ENCODE data around the gene TBC1D22A. TPM values are rescaled to one million over a fixed set of nuclear protein-coding genes. Genes with fewer than 3 reads are reported as not detected.

The TBC1D22A gene
- total and polyA plus RNA-seq, 10 of the 15 experiments (the other 5 are each of a cell fraction or from before 2014, with no cell fraction given), result 0.63 to 44.7 (median 27.4) TPM

- TF ChIP-seq SUPT20H (IDR thresholded peaks at IDR 0.05; ENCODE audit: borderline replicate concordance, control insufficient read depth, low read depth, low read length) (no peak), NR2F1 (conservative IDR thresholded peaks at IDR 0.05) (no peak), CEBPB (IDR thresholded peaks at IDR 0.05; ENCODE audit: borderline replicate concordance in 1 of 2, low read depth in 2 of 2, low read length in 2 of 2) (no peak), SUZ12 (IDR thresholded peaks at IDR 0.05; ENCODE audit: unreplicated experiment) (no peak), POLR2A (IDR thresholded peaks at IDR 0.05; ENCODE audit: low read depth, low read length) (no peak), USF1 (IDR thresholded peaks at IDR 0.05; ENCODE audit: borderline replicate concordance, extremely low read length, insufficient read depth, low read depth, low read length) (no peak)
- ChIA-PET POLR2A (no interaction called here), RAD21 (ENCODE audit: unreplicated experiment) (no interaction called here), SMC1A (ENCODE audit: uncharacterized antibody, unreplicated experiment) (no interaction called here), CTCF (no interaction called here)
- no peak overlapping the region for H3K27ac ChIP-seq (ENCODE audit: control insufficient read depth, insufficient read depth)
- DNase-seq (ENCODE audit: low read depth, low spot score) (no peak), FAIRE-seq (no peak), ATAC-seq (no peak)
- no peaks in the 10 kb centered on the region for H3K79me2 ChIP-seq (ENCODE audit: control insufficient read depth, insufficient read depth, low read length)
- in situ Hi-C loops (cut with MboI), result no loop called here
- H2AFZ ChIP-seq (ENCODE audit: control insufficient read depth, low read depth, low read length), result no peak overlapping the region
- intact Hi-C loops (cut with micrococcal nuclease; ENCODE audit: unreplicated experiment), result no loop called here
- H3K9ac ChIP-seq (ENCODE audit: control insufficient read depth, insufficient read depth, low read length), result no peak overlapping the region
- H4K20me1 ChIP-seq (ENCODE audit: control insufficient read depth, insufficient read depth), result no peaks in the 10 kb centered on the region
- no peaks in the 10 kb centered on the region for H3K4me1 ChIP-seq (ENCODE audit: control insufficient read depth, insufficient read depth, low read length)
- BruUV-seq (replicated peaks), result no TSS peak
- no peak overlapping the region for H3K4me2 ChIP-seq (ENCODE audit: control insufficient read depth, insufficient read depth)
- peaks cover 8 to 11% of the 10 kb centered on the region in 2 experiments; a peak in 3 of 4 replicates for H3K36me3 ChIP-seq (ENCODE audit: control insufficient read depth in 2 of 2, insufficient read depth in 2 of 2, low read length in 1 of 2)
- H3K27me3 ChIP-seq (replicated peaks in 1 of 2; ENCODE audit: control insufficient read depth in 2 of 2, insufficient read depth in 2 of 2, low read length in 1 of 2), result no peaks in the 10 kb centered on the region
- WGBS (ENCODE audit: insufficient coverage, insufficient replicate concordance, low lambda C conversion rate, missing lambda C conversion rate), result 84% methylated on average over 21 of the region's 21 CpGs
- no peak overlapping the region for H3K4me3 ChIP-seq
- H3K9me3 ChIP-seq (replicated peaks; ENCODE audit: control insufficient read depth, insufficient read depth, low read length), result no peaks in the 10 kb centered on the region
Measured at GRCh38 chr22:47034076-47034808, 271.8 kb downstream of the TBC1D22A start.

All from GM12878 (cell line).